GM18526 (cell line): ENCODE results near the gene PTPRR.

Experiments used
- POLR2A ChIP-seq: IDR thresholded peaks from 3 replicates; pipeline ENCODE4 v1.6.1; 2011; ENCODE audit not compliant: insufficient read length; ENCODE audit errors: extremely low read depth

PTPRR gene

DNA sequence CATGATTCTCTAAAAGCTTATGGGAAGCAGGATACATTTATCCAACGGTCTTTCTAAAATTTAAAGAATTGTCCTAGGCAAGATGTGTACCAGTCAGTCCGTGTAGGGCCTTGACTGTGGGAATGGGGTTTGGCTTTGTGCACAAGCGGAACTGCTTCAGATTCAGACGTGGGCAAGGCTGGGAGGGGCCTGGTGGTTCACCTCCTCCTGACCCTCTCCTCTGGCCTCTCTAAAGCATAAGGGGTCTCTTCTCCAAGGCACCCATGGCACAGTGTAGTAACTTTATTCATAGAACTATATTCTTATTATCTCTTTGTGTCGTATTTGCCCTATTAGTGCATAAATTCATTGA, 162.1 kb downstream of the PTPRR start:
- no peak for TF ChIP-seq POLR2A

DNA sequence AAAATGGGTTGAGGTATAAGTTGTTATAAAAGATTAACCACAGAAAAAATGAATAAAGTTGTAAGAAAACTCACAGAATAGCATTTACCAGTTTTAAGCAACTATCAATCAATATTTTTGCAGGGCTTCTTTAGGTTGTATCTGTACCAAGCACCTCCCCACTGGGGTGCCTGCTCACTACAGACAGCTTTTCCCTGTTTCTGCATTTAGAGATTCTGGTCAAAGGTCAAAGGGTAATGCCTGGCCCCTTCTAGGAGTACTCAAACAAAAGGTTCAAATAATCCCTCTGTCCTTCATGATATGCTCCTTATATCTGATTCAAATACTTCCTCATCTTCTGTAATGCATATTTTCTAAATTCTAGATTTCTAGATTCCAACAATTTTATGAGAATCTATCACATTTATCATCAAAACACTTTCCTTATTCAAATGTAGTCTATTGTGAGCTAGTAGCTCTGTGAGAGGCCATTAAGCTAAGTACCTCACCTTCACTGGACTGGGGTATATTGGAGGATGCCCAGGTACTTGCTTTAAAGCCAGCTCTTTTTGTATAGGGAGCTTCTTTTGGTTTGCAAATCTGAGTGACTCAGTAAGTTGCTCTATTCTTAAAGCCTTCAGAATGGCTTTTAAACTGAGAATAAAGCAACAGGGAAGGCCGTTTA, 162.6 kb downstream of the PTPRR start:
- TF ChIP-seq POLR2A = no peak

DNA sequence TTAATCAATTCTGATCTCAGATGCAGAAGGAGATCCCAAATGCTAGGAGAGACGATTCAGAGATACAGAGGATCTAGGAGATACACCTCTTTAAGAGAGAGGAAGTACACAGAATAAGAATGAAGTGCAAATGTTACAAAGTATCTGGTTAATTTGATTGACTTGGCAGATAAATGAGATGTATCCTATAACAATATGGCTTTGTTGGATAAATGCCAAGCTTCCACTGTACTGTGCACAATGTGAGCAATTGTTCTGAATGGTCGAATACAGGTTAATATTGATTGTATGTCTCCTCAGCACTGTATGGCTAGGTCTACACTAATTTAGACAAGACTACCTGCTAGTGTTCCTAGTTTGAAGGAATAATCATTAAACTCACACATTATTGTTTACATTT, 163.7 kb downstream of the PTPRR start:
- no peak for TF ChIP-seq POLR2A

DNA sequence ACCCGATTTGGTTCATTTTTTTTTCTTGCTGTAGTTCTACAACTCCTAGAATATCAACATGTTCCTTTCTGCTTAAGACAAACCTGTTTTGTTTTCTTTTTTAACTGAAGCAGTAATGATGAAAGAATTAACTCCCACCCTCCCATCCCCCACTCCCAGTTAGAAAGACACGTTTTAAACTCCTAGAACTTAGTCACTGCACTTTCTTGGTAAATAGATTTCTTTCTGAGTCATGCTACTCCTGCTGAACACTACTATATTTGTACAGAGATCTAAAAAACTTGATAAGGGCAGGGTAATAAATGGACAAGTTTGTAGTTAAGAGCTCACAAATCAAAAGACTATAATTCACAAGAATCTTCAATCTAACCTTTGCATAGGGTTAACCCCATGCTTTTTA, 164.4 kb downstream of the PTPRR start:
- TF ChIP-seq POLR2A = no peak

DNA sequence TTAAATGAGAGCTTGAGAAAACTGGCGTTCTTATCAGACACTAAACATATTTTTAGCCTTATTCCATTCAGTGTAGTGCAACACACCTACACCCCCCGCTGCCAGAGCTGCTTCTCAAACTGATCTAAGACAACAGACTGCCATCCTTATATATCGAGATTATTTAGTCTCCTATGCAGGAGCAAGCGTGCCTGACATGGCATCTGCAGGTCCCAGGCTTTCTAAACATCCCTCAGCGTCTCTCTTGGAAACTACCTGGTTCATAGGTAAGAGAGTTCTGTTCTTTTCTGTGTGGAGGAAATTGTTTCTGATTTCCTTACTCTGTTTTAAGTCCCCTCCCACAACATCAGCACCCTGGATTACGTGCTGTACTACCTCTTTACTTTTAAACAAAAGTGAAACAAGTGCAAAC, 166.2 kb downstream of the PTPRR start:
- TF ChIP-seq POLR2A = no peak

DNA sequence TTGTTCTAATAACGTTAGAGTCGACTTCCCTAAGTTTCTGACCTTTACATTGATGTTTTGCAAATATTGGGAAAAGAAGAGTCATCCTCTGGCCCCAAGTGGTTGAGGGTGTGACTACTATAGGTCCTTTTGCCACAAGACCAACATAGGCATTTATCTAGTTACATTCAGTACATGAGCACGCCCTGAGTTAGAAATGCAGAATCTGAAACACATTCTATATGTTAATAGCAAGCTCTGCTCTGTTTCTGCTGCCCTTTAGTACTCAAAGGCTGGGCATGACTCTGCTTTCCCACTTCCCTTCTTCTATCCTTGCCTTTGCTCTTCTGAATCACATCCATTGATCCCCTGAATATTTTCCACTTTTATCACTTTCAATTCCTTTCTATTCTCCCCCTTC, 168.2 kb downstream of the PTPRR start:
- no peak for TF ChIP-seq POLR2A

DNA sequence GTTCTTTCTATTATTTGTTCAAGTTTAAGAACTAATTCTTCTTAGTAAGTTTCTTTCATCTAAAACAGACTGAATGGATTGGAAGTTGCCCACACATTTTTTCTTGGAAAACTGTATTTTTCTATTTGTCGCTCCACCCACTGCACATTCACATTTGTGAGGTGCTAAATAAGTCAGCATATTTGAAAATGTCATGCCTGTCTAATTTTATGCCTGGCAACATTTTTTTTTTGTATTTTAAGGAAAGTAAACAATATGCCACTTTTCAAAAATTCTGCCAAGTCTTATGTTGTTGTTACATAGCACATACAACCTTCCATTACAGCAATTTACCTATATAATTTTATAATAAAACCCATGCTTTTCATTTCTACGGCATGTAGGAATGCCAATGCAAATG, 170.6 kb downstream of the PTPRR start:
- no peak for TF ChIP-seq POLR2A

DNA sequence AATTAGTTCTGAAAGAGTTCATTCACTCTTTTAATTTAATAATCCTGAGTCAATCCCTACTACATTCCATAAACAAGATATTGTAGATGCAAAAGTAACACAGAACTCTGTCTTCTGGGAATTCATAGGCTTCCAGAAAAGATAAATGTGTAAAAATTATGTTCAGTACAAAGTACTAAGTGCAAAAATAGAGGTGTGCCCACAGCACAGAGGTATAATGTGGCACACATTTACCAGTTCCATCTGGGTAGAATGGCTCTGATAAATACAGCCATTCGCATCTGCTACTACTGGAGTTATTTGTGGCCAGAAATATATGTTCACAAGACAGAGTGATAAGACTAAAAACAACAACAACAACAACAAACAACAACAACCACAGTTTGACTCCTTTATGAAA, 171.7 kb downstream of the PTPRR start:
- TF ChIP-seq POLR2A = no peak

DNA sequence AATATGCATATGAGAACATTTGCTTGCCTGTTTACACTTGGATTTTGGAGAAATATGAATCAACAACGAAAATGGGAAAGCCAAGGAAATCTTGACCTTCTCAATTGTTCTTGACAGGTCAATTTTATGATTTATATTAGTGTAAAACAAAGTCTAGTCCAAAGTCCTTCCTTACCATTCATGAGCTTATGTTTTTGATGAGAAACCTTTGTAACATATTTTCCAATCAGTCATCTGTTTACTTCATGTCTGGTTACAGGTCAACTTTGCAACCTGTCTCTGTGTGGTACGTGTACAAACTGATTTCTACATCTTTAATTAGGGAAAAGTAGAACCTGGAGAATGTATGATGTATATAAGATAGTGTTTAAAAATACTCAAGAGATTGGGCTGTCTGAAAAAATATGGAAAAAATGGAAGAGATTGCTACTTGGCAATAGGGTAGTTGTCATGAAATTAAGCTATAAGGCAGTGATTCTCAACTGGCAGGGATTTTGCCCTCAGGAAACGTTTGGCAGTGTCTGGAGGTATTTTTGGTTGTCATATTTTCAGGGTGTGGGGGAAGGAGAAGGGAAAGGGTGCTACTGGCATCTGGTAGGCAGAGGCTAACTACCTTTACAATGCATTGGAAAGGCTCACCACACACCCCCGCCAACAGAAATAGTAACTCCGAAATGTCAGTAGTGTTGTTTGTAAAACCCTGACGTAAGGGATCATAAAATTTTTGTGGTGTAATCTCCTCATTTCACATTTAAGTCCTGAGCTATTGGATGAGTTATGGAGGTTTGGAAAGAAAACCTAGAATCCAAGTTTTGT, 172.9 kb downstream of the PTPRR start:
- TF ChIP-seq POLR2A = no peak

DNA sequence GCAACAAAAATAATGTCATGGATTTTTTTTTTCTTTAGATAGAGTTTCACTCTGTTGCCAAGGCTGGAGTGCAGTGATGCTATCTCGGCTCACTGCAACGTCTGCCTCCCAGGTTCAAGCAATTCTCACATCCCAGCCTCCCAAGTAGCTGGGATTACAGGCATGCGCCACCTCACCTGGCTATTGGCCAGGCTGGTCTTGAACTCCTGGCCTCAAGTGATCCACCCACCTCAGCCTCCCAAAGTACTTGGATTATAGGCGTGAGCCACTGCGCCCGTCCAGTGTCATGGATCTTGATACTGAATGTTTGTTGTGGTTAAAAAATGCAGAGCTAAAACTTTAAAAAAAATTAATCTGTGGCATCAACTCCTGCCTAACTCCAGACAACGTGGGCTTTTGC, 175.5 kb downstream of the PTPRR start:
- TF ChIP-seq POLR2A = no peak

DNA sequence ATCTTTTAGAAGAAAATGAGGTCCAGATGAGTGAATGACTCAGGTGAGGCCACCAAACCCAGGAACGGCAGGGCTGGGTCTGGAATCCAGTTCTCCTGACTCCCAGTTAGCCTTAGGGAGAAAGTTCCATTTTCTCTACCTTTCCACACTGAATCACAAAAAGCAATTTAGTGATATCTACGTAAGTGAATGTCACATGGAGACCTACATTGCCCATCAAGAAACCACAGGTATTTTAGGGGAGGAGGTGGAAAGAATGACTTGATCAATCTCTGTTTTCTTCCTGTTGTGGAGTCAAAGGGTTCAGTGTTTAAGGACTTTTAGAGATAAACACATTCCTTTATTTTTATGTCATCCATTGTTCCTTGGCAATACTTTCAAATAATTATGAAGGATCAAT, 176.4 kb downstream of the PTPRR start:
- no peak for TF ChIP-seq POLR2A

DNA sequence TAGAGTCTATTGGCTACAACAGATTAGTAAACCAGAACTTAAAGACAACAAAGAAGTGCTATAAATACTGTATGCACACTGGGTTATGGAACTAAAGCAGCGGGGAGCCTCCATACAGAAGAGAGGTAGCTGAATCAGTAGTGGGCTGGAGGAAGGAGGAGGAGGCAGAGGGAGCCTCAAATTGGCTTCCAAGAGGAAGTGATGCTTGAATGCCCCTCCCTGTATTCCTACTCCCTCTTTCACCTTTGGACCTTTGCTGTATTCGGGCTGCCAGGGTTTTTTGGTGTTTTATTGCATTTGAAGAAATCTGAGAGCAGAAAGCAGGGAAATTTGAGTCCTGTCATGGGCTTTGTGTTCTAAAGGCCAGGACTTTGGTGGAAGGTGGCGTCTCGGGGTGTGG, 179.3 kb downstream of the PTPRR start:
- TF ChIP-seq POLR2A = no peak

DNA sequence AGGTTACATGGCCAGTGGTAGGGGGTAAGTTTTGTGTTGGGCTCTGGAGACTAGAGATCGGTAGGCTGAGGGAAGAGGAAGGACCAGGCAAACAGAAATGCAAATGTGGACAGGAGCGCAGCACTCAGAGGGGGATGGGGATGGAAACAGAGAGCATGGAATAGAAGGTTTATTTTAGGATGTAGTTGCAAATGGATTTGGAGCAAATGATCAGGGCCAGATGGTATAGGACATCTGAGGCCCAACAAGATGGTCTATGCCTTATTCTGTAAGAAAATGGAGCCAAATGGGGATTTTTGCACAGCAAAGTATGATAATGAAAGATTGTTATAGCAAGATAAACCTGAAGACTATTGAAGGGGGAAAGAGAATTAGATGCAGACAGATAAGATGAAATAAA, 180.8 kb downstream of the PTPRR start:
- TF ChIP-seq POLR2A = no peak

DNA sequence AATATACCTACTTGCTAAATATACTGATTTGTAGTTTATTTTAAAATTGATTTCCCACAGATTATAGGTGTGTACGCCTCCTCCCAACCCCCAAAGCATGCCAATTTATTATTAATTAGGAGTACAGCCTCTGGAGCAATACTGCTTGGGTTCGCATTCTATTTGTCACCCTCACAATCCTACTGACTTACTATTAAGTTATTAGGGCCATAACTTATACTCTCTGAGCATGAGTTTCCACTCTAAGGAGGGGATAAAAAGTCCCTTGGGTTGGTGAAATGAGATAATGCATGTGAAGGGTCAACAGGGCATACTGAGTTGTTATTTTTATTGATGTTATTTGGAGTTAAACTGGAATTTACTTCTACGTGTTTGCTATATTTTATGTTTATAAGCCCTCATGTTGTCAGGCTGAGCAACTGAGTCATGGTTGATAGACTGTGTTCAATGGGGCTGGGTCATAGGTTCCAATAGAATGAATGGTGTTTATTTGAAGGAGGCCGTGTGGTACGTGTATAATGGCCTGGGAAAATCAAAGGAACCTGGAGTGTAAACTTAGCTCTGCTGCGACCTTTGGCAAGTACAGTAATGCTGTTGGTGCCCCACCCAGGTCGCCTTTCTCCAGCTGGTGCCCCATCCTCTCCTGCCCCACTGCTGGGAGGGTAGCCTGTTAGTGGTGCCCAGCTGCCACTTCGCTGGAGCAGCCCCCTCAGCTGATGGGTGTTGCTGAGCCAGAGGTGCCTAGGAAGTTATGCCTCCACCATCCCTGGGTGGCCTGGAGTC, 184.0 kb downstream of the PTPRR start:
- no peak for TF ChIP-seq POLR2A

DNA sequence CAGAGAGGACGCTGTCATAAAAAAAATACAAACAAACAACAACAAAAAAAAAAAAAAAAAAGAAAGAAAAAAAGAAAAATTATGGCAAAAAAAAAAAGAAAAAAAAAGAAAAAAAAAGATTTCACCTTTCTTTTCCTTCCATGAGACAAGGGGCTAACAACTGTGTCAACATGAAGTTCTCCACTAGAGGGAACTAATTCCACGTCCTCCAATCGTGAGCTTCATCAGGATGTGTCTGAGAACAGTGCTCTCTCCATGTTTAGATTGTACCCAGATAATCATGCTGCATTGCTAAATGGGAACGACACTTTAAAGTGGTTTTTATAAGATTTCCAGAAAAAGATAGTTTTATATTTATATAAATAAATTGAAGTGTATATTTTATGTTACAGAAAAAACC, 187.2 kb downstream of the PTPRR start:
- no peak for TF ChIP-seq POLR2A

DNA sequence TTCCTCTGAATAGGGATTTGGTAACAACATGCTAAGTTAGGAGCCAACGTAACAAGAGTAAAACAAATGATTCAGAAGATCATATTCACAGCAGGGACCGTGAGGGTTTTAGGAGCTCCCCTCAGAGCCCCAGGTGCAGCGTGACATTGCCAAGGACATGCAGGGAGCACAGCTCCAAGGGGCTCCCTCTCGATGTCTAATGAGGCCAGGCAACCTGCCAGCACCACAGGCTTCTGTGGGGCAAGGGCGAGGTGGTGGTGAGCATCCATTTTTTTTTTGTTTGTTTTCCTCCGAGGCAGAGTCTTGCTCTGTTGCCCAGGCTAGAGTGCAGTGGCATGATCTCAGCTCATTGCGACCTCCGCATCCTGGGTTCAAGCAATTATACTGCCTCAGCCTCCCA, 188.3 kb downstream of the PTPRR start:
- no peak for TF ChIP-seq POLR2A

DNA sequence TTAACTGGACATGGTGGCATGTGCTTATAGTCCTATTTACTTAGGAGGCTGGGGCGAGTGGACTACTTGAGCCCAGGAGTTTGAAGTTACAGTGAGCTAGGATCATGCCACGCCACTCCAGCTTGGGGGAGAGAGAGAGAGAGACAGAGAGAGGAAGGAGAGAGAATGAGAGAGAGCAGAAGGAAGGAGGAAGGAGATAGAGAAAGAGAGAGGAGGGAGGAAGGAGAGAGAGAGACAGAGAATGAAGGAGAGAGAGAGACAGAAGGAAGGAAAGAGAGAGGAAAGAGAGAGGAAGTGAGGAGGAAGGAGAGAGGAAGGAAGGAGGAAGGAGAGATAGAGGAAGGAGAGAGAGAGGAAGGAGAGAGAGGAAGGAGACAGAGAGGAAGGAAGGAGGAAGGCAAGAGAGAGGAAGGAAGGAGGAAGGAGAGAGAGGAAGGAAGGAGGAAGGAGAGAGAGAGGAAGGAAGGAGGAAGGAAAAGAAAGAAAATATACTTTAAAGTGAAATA, 189.8 kb downstream of the PTPRR start:
- TF ChIP-seq POLR2A = no peak

DNA sequence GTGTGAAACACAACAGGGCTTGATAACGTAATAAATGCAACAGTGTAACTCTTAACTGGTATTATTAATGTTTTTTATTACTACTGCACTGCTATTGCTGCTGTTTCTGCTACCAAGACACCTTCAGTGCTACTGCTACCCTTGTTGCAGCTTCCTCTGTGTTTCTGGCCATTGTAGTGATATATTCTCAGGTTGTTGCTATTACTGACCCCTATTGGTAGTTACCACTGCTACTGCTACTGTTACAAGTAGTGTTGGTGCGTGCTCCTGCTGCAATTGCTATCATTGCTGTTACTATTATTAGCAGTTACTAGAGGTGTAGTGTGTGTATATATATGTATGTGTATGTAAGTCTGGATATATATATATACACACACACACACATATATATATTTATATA, 196.1 kb downstream of the PTPRR start:
- no peak for TF ChIP-seq POLR2A
